Spleen (tissue), 11 donors: ENCODE measurements around the gene UBA3. TPM values are rescaled to one million over a fixed set of nuclear protein-coding genes. Genes with fewer than 3 reads are reported as not detected.

ENCODE experiments used
- DNase-seq: peaks from one replicate; pipeline ENCODE4 v3.0.0-alpha.2; 2020
- H3K27ac ChIP-seq, 8 donors: fragments of 200-600 bp; sonication (generic) in 7 of 8; 1 replicate in 4 of 8; 2 replicates in 4 of 8; pipeline versions ENCODE4 v1.5.0 to v1.8.0; 2016 to 2021; ENCODE audit warnings: inconsistent platforms in 4 of 8, mild to moderate bottlenecking in 4 of 8, moderate library complexity in 1 of 8
- H3K27me3 ChIP-seq, 7 donors: fragments of 200-600 bp; sonication (generic) in 6 of 7; replicated peaks in 1 of 7; 1 replicate in 4 of 7; 2 replicates in 3 of 7; pipeline versions ENCODE4 v1.5.0 to v1.8.0; 2016 to 2021; ENCODE audit warnings: inconsistent platforms in 3 of 7, mild to moderate bottlenecking in 1 of 7
- H3K36me3 ChIP-seq, 6 donors: fragments of 200-600 bp; sonication (generic) in 5 of 6; 1 replicate in 4 of 6; 2 replicates in 2 of 6; pipeline versions ENCODE4 v1.5.0 to v1.8.0; 2016 to 2021; ENCODE audit warnings: inconsistent platforms in 2 of 6
- H3K4me1 ChIP-seq, 6 donors: fragments of 200-600 bp; sonication (generic) in 5 of 6; 1 replicate in 3 of 6; 2 replicates in 3 of 6; pipeline versions ENCODE4 v1.5.0 to v1.8.0; 2016 to 2021; ENCODE audit warnings: inconsistent platforms in 3 of 6
- H3K4me3 ChIP-seq, 8 donors: fragments of 200-600 bp; sonication (generic) in 7 of 8; 1 replicate in 4 of 8; 2 replicates in 4 of 8; pipeline versions ENCODE4 v1.5.0 to v1.8.0; 2016 to 2021; ENCODE audit warnings: inconsistent platforms in 4 of 8, mild to moderate bottlenecking in 4 of 8, moderate library complexity in 2 of 8
- H3K9me3 ChIP-seq, 8 donors: fragments of 200-600 bp; sonication (generic) in 7 of 8; 1 replicate in 4 of 8; 2 replicates in 4 of 8; pipeline versions ENCODE4 v1.5.0 to v1.8.0; 2016 to 2021; ENCODE audit warnings: inconsistent platforms in 4 of 8
- POLR2A ChIP-seq, 3 donors: fragments of 450-650 bp; IDR thresholded peaks; one replicate each; pipeline ENCODE4 v1.5.1; 2017; ENCODE audit warnings: antibody characterized with exemption in 3 of 3, mild to moderate bottlenecking in 1 of 3
- POLR2AphosphoS5 ChIP-seq, 3 donors: sonication (generic); formaldehyde crosslinking; IDR thresholded peaks; one replicate each; pipeline ENCODE4 v1.5.1; 2017; ENCODE audit warnings: antibody characterized with exemption in 3 of 3
- WGBS, 5 donors: extraction: QIAGEN DNeasy Blood & Tissue Kit in 3 of 5; methylation state at CpG; one replicate each; pipeline versions ENCODE4 v1.1.5 to v1.1.7; 2013 to 2018; 5-methylcytosine and 5-hydroxymethylcytosine counted together
- intact Hi-C: fragments of 100-400 bp; cut with DNase I; formaldehyde crosslinking; loops from one replicate; pipeline ENCODE4 v1.15.0; 2023; ENCODE audit warnings: low total_unique reads
- polyA plus RNA-seq, 3 donors: library from polyadenylated mRNA; stranded (reverse); fragments of 200-250 nt; gene quantifications; one replicate each; pipeline ENCODE4 v1.2.1, GENCODE V29; 2013
- total RNA-seq, 7 donors: library from RNA; depleted of rRNA in 3 of 7; stranded (reverse); fragments of >200 nt in 3 of 7; fragmentation: NEBNext Ultra II Directional in 4 of 7; extraction: Animal tissue kit (Norgen Biotek cat#: 25700) in 4 of 7; gene quantifications; one replicate each; pipeline versions ENCODE4 v1.1.0 to v1.2.1, GENCODE V29; 2016 to 2021
- TF ChIP-seq, protein P1 (sequence below), 11 experiments: fragments of 200-600 bp in 7 of 11; fragments of 450-650 bp in 4 of 11; sonication (generic) in 4 of 11; IDR thresholded peaks in 8 of 11; conservative IDR thresholded peaks in 3 of 11; 1 replicate in 7 of 11; 2 replicates in 4 of 11; pipeline versions ENCODE4 v1.4.0 to v1.8.0; 2016 to 2021; ENCODE audit warnings: antibody characterized with exemption in 11 of 11, inconsistent platforms in 4 of 11, mild to moderate bottlenecking in 1 of 11
- donor health status: healthy with polysubstance abuse.
- donor health status: DM: no; HTN: no; CAD: no; lungs with moderate emphysema.
- donor health status: DM: no; HTN: no; CAD: no.
- donor health status: Bipolar disorder and iron deficiency.
- donor health status: healthy.
- donor health status: DM: no; HTN: no; CAD: no.
- donor health status: DM: yes; HTN: yes; CAD: no.

UBA3 gene
- total and polyA plus RNA-seq, 10 donors = 50.2 to 101 (median 63.9) TPM

DNA sequence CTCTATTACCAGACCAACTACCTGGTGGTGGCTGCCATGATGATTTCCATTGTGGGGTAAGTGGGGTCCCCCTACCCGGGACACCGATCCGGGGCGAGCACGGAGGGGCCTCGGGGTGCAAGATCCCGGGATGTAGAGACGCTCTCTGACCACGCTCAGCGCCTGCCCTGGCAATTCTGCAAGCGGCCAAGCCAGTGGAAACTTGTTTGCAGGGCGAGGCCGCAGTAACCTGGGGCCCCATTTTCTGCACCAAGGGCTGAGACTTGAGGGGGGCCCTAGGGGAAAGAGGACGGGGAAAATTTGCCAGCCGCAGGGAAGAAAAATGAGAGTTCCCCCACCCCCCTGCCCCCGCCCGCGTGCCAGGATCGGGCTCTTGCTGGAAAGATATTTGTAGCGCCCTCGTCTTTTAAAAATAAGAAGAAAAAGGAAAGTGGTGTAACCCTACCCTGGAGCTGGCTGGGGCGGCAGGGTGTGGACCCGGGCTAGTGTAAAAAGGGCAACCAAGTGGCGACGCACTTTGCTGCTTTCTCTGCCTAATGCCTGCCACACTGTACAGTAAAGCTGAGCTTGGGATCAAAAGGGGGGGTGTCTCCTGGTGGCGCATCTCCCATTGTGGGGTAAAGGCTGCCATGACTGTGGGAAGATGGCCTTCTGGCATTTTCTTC lies 5.1 kb upstream of the UBA3 start:
- Histone ChIP-seq H3K36me3 (peaks cover 0 to 11% (median 0%) of the 10 kb centered on the region in 6 donors), H3K27me3 (no peaks in the 10 kb centered on the region), H3K4me1 (peaks cover 75 to 94% (median 90%) of the 10 kb centered on the region in 6 donors), H3K4me3 (peak overlapping the region; percentile 76 to 96 (median 87)), H3K9me3 (no peaks in the 10 kb centered on the region), H3K27ac (peak overlapping the region; percentile 80 to 96 (median 92))
- TF ChIP-seq, protein P1, sequence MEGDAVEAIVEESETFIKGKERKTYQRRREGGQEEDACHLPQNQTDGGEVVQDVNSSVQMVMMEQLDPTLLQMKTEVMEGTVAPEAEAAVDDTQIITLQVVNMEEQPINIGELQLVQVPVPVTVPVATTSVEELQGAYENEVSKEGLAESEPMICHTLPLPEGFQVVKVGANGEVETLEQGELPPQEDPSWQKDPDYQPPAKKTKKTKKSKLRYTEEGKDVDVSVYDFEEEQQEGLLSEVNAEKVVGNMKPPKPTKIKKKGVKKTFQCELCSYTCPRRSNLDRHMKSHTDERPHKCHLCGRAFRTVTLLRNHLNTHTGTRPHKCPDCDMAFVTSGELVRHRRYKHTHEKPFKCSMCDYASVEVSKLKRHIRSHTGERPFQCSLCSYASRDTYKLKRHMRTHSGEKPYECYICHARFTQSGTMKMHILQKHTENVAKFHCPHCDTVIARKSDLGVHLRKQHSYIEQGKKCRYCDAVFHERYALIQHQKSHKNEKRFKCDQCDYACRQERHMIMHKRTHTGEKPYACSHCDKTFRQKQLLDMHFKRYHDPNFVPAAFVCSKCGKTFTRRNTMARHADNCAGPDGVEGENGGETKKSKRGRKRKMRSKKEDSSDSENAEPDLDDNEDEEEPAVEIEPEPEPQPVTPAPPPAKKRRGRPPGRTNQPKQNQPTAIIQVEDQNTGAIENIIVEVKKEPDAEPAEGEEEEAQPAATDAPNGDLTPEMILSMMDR (IDR thresholded peaks at IDR 0.05 in 8 of 11, conservative IDR thresholded peaks at IDR 0.05 in 3 of 11) = no peak
- TF ChIP-seq POLR2AphosphoS5 (IDR thresholded peaks at IDR 0.05) = no peak
- TF ChIP-seq POLR2A (IDR thresholded peaks at IDR 0.05) = no peak
- peak; percentile 91 for DNase-seq
- intact Hi-C loops = no loop called here
- WGBS, 5 donors = 0 to 1% (median 0%) methylated on average over 16 to 26 of the region's 26 CpGs

DNA sequence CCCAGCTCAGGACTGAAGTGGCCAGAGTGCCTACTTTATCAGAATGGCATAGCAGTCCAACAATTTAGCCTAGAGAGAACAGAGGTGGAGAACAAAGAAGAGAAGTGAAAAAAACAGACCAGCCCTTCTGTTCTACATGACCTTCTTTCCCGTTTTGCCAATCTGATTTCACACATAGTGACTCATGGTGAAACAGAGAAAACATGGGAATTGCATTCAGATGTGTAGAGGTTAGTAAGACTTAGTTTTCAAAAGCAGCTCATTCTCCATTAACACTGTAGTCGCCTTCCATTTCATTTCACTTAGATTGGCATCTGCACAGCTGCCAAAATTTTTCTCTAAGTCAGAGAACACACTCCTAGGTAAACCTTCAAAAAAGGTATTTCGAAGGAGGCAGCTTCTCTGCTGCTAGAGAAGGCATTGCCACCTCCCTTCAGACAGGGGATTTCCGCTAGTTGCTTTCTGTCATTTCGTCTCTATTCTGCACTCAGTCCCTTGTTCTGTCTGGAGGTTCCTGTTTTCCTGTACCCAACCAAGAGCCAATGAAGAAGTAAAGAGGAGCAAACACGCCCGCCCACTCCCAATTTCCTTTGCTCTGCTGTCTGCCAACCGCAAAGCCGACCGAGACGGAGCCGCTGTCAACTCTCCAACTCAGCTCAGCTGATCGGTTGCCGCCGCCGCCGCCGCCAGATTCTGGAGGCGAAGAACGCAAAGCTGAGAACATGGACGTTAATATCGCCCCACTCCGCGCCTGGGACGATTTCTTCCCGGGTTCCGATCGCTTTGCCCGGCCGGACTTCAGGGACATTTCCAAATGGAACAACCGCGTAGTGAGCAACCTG lies 4.4 kb upstream of the UBA3 start, which contains the start of gene ARL6IP5:
TSS of gene ARL6IP5 (plus strand) at position 612 of the 842 bp plus-strand sequence. CDS start at position 723, 111 bp downstream.
- Histone ChIP-seq H3K9me3 (no peaks in the 10 kb centered on the region), H3K4me1 (peaks cover 69 to 91% (median 84%) of the 10 kb centered on the region in 6 donors), H3K27ac (peak within 1 kb of the TSS; percentile 80 to 96 (median 92)), H3K36me3 (peaks cover 0 to 4% (median 0%) of the 10 kb centered on the region in 6 donors), H3K27me3 (no peaks in the 10 kb centered on the region), H3K4me3 (peak within 1 kb of the TSS; percentile 76 to 96 (median 87))
- DNase-seq = peak; percentile 99
- 0 to 1% (median 0%) methylated on average over 23 to 32 of the region's 32 CpGs for WGBS, 5 donors
- TF ChIP-seq POLR2AphosphoS5 (IDR thresholded peaks at IDR 0.05) = peak; percentile 94 to 97 (median 95)
- TF ChIP-seq POLR2A (IDR thresholded peaks at IDR 0.05) = peak in 2 of 3 donors; percentile 61 to 84
- TF ChIP-seq, protein P1 (IDR thresholded peaks at IDR 0.05 in 8 of 11, conservative IDR thresholded peaks at IDR 0.05 in 3 of 11) = peak in 1 of 11 experiments; percentile 32
- intact Hi-C loops = no loop called here

DNA sequence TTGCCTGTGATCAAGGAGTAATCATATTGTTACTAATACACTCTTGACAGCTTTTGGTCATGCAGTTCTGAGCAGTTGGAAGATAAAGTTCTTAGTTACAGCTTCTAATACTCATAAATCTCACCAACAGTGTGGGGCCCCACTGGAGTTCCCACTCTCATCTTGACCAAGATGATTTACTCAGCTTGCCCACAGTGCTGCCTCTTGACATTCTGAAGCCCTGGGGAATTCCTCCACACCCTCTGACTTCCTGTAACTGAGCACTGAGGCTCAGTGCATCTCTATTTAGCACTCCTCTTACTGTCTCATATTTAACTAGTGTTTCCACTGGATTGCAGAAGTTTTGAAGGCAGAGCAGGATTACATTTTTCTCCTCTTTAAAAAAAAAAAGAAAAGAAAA lies 2.6 kb upstream of the UBA3 start:
- intact Hi-C loops = no loop called here
- H3K9me3 ChIP-seq = no peaks in the 10 kb centered on the region
- TF ChIP-seq POLR2AphosphoS5 (IDR thresholded peaks at IDR 0.05) (peak in 1 of 3 donors; percentile 71), POLR2A (IDR thresholded peaks at IDR 0.05) (no peak)
- TF ChIP-seq, protein P1 (IDR thresholded peaks at IDR 0.05 in 8 of 11, conservative IDR thresholded peaks at IDR 0.05 in 3 of 11) = no peak
- no peak for DNase-seq
- H3K27me3 ChIP-seq = no peaks in the 10 kb centered on the region
- peaks cover 63 to 91% (median 83%) of the 10 kb centered on the region in 6 donors for H3K4me1 ChIP-seq
- no peaks in the 10 kb centered on the region for H3K36me3 ChIP-seq
- peak overlapping the region; percentile 69 to 96 (median 92) for H3K27ac ChIP-seq
- peak overlapping the region in 1 of 8 donors; percentile 23 for H3K4me3 ChIP-seq
